SK-N-SH (cell line): ENCODE measurements around the gene ZAP70.

Source experiments
- CHD2 ChIP-seq: fragments of 150-350 bp; IDR thresholded peaks from 2 replicates; pipeline ENCODE4 v1.6.1; 2018; ENCODE audit warnings: low read length; ENCODE audit not compliant: partially characterized antibody
- CTCF ChIP-seq: fragments of 200-600 bp; sonication (generic); IDR thresholded peaks from 2 replicates; pipeline ENCODE4 v1.6.1; 2017; ENCODE audit warnings: antibody characterized with exemption, mild to moderate bottlenecking, moderate library complexity
- EZH2phosphoT487 ChIP-seq: fragments of 200-600 bp; sonication (generic); IDR thresholded peaks from 2 replicates; pipeline ENCODE4 v1.6.1; 2017; ENCODE audit warnings: low read depth, mixed run types, mild to moderate bottlenecking, antibody characterized with exemption, moderate library complexity, borderline replicate concordance
- IRF3 ChIP-seq: fragments of 150-350 bp; IDR thresholded peaks from 2 replicates; pipeline ENCODE4 v1.6.1; 2016; ENCODE audit warnings: mild to moderate bottlenecking, low read depth, low read length
- MXI1 ChIP-seq: IDR thresholded peaks from 2 replicates; pipeline ENCODE4 v1.6.1; 2012; ENCODE audit warnings: mild to moderate bottlenecking, low read depth, low read length, improper control_type of control experiment
- USF2 ChIP-seq: fragments of 150-350 bp; IDR thresholded peaks from 2 replicates; pipeline ENCODE4 v1.6.1; 2017; ENCODE audit warnings: antibody characterized with exemption, low read length, low read depth, borderline replicate concordance

GRCh38 chr2:97724073-97724410, 10.7 kb downstream of the ZAP70 start:
- no peak for TF ChIP-seq CTCF
- no peak for TF ChIP-seq USF2
- TF ChIP-seq CHD2, result no peak
- no peak for TF ChIP-seq IRF3
- TF ChIP-seq EZH2phosphoT487, result no peak
- no peak for TF ChIP-seq MXI1
